Bone marrow (tissue), 2 donors: ENCODE data around the gene PTH2.
"Not testable (repeated sequence)": the region's sequence is repeated elsewhere in the genome, so short reads cannot be mapped to it uniquely, and the experiment has no call there.

Experiments used
- DNase-seq, 2 donors: peaks; one replicate each; lab custom pipeline; 2025; lab: John Stamatoyannopoulos, UW

The PTH2 gene

DNA sequence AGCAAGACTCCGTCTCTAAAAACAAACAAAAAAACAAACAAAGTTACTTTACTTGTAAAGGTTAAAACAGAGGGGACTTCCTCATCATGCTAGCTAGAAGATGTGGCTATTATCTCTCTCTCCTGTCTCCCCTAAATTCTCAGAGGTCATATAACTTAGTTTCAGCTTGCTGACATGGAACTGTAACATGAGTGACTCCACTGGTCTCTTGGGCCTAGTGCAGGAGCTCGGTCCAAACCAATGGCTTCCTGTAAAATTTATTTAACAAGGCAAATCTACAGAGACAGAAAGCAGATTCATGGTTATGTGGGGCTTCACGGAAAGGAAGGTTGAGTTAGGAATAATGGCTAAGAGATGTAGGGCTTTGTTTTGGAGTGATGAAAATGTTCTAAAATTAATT is 44.7 kb downstream of the PTH2 start:
- DNase-seq = no peak

DNA sequence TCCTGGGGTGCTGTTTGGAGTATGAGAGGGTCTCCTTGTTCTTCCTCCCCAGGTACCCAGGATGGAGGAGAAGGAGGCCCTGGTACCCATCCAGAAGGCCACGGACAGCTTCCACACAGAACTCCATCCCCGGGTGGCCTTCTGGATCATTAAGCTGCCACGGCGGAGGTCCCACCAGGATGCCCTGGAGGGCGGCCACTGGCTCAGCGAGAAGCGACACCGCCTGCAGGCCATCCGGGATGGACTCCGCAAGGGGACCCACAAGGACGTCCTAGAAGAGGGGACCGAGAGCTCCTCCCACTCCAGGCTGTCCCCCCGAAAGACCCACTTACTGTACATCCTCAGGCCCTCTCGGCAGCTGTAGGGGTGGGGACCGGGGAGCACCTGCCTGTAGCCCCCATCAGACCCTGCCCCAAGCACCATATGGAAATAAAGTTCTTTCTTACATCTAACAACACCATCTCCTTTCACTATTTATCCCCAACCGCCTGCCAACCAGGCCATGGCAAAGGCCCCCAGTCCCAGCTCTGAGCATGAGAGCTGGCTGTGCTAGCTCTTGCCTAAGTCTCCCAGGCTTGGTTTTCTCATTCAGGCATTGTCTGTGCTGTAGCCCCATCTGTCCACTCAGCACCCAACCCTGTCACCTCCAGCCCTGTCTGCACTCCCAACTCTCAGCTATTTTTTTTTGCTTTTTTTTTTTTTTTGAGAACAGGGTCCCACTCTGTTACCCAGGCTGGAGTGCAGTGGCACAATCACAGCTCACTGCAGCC is 48.4 kb downstream of the PTH2 start:
- DNase-seq = no peak

DNA sequence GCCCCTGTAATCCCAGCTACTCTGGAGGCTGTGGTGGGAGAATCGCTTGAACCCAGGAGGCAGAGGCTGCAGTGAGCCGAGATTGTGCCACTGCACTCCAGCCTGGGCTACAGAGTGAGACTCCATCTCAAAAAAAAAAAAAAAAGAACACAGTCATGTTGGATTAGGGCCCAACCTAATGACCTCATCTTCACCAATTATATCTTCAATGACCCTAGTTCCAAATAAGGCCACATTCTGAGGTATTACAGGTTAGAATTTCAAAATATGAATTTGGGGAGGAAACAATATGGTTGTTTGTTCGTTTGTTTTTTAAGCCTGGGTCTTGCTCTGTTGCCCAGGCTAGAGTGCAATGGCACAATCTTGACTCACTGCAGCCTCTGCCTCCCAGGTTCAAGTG is 50.1 kb downstream of the PTH2 start:
- DNase-seq = not testable (repeated sequence)
